ENCODE results near the gene VPS37C.

The VPS37C gene

GRCh38 chr11:61144511-61145179 lies 16.6 kb downstream of the VPS37C start:
- Histone ChIP-seq H3K4me3 (ENCODE audit: extremely low read depth, insufficient read depth, low read length, poor library complexity, severe bottlenecking) (no peak overlapping the region), H3K27ac (ENCODE audit: low read depth, low read length, severe bottlenecking) (no peak overlapping the region), H3K36me3 (ENCODE audit: control insufficient read depth, insufficient read depth, low read length) (peaks cover 11% of the 10 kb centered on the region), H3K9me3 (ENCODE audit: control insufficient read depth, low read length) (no peaks in the 10 kb centered on the region), H3K4me1 (ENCODE audit: control insufficient read depth, insufficient read depth, low read length, poor library complexity, severe bottlenecking) (peaks cover 20% of the 10 kb centered on the region)
- WGBS, 2 experiments (ENCODE audit: insufficient coverage in 2 of 2): 92% methylated on average over 15 of the region's 16 CpGs

- Histone ChIP-seq H3K4me1 (ENCODE audit: control insufficient read depth, insufficient read depth, low read length, poor library complexity, severe bottlenecking) (peaks cover 21% of the 10 kb centered on the region), H3K4me3 (ENCODE audit: extremely low read depth, insufficient read depth, low read length, poor library complexity, severe bottlenecking) (no peak overlapping the region), H3K27ac (ENCODE audit: low read depth, low read length, severe bottlenecking) (no peak overlapping the region), H3K9me3 (ENCODE audit: control insufficient read depth, low read length) (no peaks in the 10 kb centered on the region), H3K36me3 (ENCODE audit: control insufficient read depth, insufficient read depth, low read length) (peaks cover 19% of the 10 kb centered on the region)
- no CpG with 5 or more reads among the region's 1 CpG for WGBS, 2 experiments (ENCODE audit: insufficient coverage in 2 of 2)
Measured at GRCh38 chr11:61142424-61142823, 18.8 kb downstream of the VPS37C start.

- peaks cover 21% of the 10 kb centered on the region for H3K4me1 ChIP-seq (ENCODE audit: control insufficient read depth, insufficient read depth, low read length, poor library complexity, severe bottlenecking)
- no peaks in the 10 kb centered on the region for H3K9me3 ChIP-seq (ENCODE audit: control insufficient read depth, low read length)
- 91 to 93% methylated on average over 8 to 9 of the region's 10 CpGs for WGBS, 2 experiments (ENCODE audit: insufficient coverage in 2 of 2)
- no peak overlapping the region for H3K27ac ChIP-seq (ENCODE audit: low read depth, low read length, severe bottlenecking)
- H3K36me3 ChIP-seq (ENCODE audit: control insufficient read depth, insufficient read depth, low read length): peaks cover 24% of the 10 kb centered on the region
- no peak overlapping the region for H3K4me3 ChIP-seq (ENCODE audit: extremely low read depth, insufficient read depth, low read length, poor library complexity, severe bottlenecking)
Measured at GRCh38 chr11:61141601-61142028, 19.6 kb downstream of the VPS37C start.

GRCh38 chr11:61140416-61140815 lies 20.8 kb downstream of the VPS37C start:
- no peaks in the 10 kb centered on the region for H3K9me3 ChIP-seq (ENCODE audit: control insufficient read depth, low read length)
- no peak overlapping the region for H3K4me3 ChIP-seq (ENCODE audit: extremely low read depth, insufficient read depth, low read length, poor library complexity, severe bottlenecking)
- peaks cover 32% of the 10 kb centered on the region for H3K36me3 ChIP-seq (ENCODE audit: control insufficient read depth, insufficient read depth, low read length)
- 91 to 97% methylated on average over 3 of the region's 4 CpGs for WGBS, 2 experiments (ENCODE audit: insufficient coverage in 2 of 2)
- peaks cover 21% of the 10 kb centered on the region for H3K4me1 ChIP-seq (ENCODE audit: control insufficient read depth, insufficient read depth, low read length, poor library complexity, severe bottlenecking)
- no peak overlapping the region for H3K27ac ChIP-seq (ENCODE audit: low read depth, low read length, severe bottlenecking)

GRCh38 chr11:61139387-61139786 lies 21.8 kb downstream of the VPS37C start:
- Histone ChIP-seq H3K9me3 (ENCODE audit: control insufficient read depth, low read length) (no peaks in the 10 kb centered on the region), H3K4me1 (ENCODE audit: control insufficient read depth, insufficient read depth, low read length, poor library complexity, severe bottlenecking) (peaks cover 21% of the 10 kb centered on the region), H3K27ac (ENCODE audit: low read depth, low read length, severe bottlenecking) (no peak overlapping the region), H3K4me3 (ENCODE audit: extremely low read depth, insufficient read depth, low read length, poor library complexity, severe bottlenecking) (no peak overlapping the region), H3K36me3 (ENCODE audit: control insufficient read depth, insufficient read depth, low read length) (peaks cover 23% of the 10 kb centered on the region)
- WGBS, 2 experiments (ENCODE audit: insufficient coverage in 2 of 2): 89 to 92% methylated on average over 4 to 6 of the region's 6 CpGs

- H3K4me1 ChIP-seq (ENCODE audit: control insufficient read depth, insufficient read depth, low read length, poor library complexity, severe bottlenecking): peaks cover 21% of the 10 kb centered on the region
- peaks cover 24% of the 10 kb centered on the region for H3K36me3 ChIP-seq (ENCODE audit: control insufficient read depth, insufficient read depth, low read length)
- no peak overlapping the region for H3K27ac ChIP-seq (ENCODE audit: low read depth, low read length, severe bottlenecking)
- WGBS, 2 experiments (ENCODE audit: insufficient coverage in 2 of 2): 78 to 83% methylated on average over 4 to 6 of the region's 7 CpGs
- H3K9me3 ChIP-seq (ENCODE audit: control insufficient read depth, low read length): no peaks in the 10 kb centered on the region
- H3K4me3 ChIP-seq (ENCODE audit: extremely low read depth, insufficient read depth, low read length, poor library complexity, severe bottlenecking): no peak overlapping the region
Measured at GRCh38 chr11:61138935-61139334, 22.3 kb downstream of the VPS37C start.

- H3K36me3 ChIP-seq (ENCODE audit: control insufficient read depth, insufficient read depth, low read length): peaks cover 34% of the 10 kb centered on the region
- WGBS, 2 experiments (ENCODE audit: insufficient coverage in 2 of 2): 89 to 95% methylated on average over 9 to 11 of the region's 12 CpGs
- no peaks in the 10 kb centered on the region for H3K9me3 ChIP-seq (ENCODE audit: control insufficient read depth, low read length)
- peaks cover 16% of the 10 kb centered on the region for H3K4me1 ChIP-seq (ENCODE audit: control insufficient read depth, insufficient read depth, low read length, poor library complexity, severe bottlenecking)
- no peak overlapping the region for H3K4me3 ChIP-seq (ENCODE audit: extremely low read depth, insufficient read depth, low read length, poor library complexity, severe bottlenecking)
- no peak overlapping the region for H3K27ac ChIP-seq (ENCODE audit: low read depth, low read length, severe bottlenecking)
Measured at GRCh38 chr11:61134801-61135257, 26.4 kb downstream of the VPS37C start.

- H3K4me1 ChIP-seq (ENCODE audit: control insufficient read depth, insufficient read depth, low read length, poor library complexity, severe bottlenecking): peaks cover 9% of the 10 kb centered on the region
- H3K4me3 ChIP-seq (ENCODE audit: extremely low read depth, insufficient read depth, low read length, poor library complexity, severe bottlenecking): no peak overlapping the region
- 90 to 92% methylated on average over 15 to 16 of the region's 18 CpGs for WGBS, 2 experiments (ENCODE audit: insufficient coverage in 2 of 2)
- H3K36me3 ChIP-seq (ENCODE audit: control insufficient read depth, insufficient read depth, low read length): peaks cover 34% of the 10 kb centered on the region
- no peak overlapping the region for H3K27ac ChIP-seq (ENCODE audit: low read depth, low read length, severe bottlenecking)
- H3K9me3 ChIP-seq (ENCODE audit: control insufficient read depth, low read length): no peaks in the 10 kb centered on the region
Measured at GRCh38 chr11:61133956-61134662, 27.1 kb downstream of the VPS37C start.

- WGBS, 2 experiments (ENCODE audit: insufficient coverage in 2 of 2): 88 to 92% methylated on average over 5 to 7 of the region's 7 CpGs
- Histone ChIP-seq H3K4me3 (ENCODE audit: extremely low read depth, insufficient read depth, low read length, poor library complexity, severe bottlenecking) (no peak overlapping the region), H3K36me3 (ENCODE audit: control insufficient read depth, insufficient read depth, low read length) (peaks cover 36% of the 10 kb centered on the region), H3K9me3 (ENCODE audit: control insufficient read depth, low read length) (no peaks in the 10 kb centered on the region), H3K27ac (ENCODE audit: low read depth, low read length, severe bottlenecking) (no peak overlapping the region), H3K4me1 (ENCODE audit: control insufficient read depth, insufficient read depth, low read length, poor library complexity, severe bottlenecking) (peaks cover 4% of the 10 kb centered on the region)
Measured at GRCh38 chr11:61133145-61133544, 28.1 kb downstream of the VPS37C start.

GRCh38 chr11:61132646-61133045 lies 28.6 kb downstream of the VPS37C start:
- 96 to 97% methylated on average over 4 to 5 of the region's 5 CpGs for WGBS, 2 experiments (ENCODE audit: insufficient coverage in 2 of 2)
- Histone ChIP-seq H3K4me1 (ENCODE audit: control insufficient read depth, insufficient read depth, low read length, poor library complexity, severe bottlenecking) (peaks cover 4% of the 10 kb centered on the region), H3K9me3 (ENCODE audit: control insufficient read depth, low read length) (no peaks in the 10 kb centered on the region), H3K4me3 (ENCODE audit: extremely low read depth, insufficient read depth, low read length, poor library complexity, severe bottlenecking) (no peak overlapping the region), H3K27ac (ENCODE audit: low read depth, low read length, severe bottlenecking) (no peak overlapping the region), H3K36me3 (ENCODE audit: control insufficient read depth, insufficient read depth, low read length) (peaks cover 31% of the 10 kb centered on the region)
